HG03159 (cell line): ENCODE data around the gene RNF5.
A peak's percentile ranks its signal among the peaks of the same experiment; 100 is the strongest.
"Not testable (repeated sequence)": the region's sequence is repeated elsewhere in the genome, so short reads cannot be mapped to it uniquely, and the experiment has no call there.

Experiments used
- ATAC-seq: cut with Tn5 transposase; IDR thresholded peaks from one replicate; pipeline ENCODE4 v1.9.1; 2021; ENCODE audit warnings: mild to moderate bottlenecking, moderate library complexity; ENCODE audit not compliant: unreplicated experiment

The RNF5 gene, protein sequence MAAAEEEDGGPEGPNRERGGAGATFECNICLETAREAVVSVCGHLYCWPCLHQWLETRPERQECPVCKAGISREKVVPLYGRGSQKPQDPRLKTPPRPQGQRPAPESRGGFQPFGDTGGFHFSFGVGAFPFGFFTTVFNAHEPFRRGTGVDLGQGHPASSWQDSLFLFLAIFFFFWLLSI

GRCh38 chr6:32177788-32178546 is at the start of gene RNF5:
Gene RNF5, plus strand, starts transcription at chr6:32178405. Its CDS starts 107 bp downstream, at chr6:32178512.
- ATAC-seq: peak; percentile 75

DNA sequence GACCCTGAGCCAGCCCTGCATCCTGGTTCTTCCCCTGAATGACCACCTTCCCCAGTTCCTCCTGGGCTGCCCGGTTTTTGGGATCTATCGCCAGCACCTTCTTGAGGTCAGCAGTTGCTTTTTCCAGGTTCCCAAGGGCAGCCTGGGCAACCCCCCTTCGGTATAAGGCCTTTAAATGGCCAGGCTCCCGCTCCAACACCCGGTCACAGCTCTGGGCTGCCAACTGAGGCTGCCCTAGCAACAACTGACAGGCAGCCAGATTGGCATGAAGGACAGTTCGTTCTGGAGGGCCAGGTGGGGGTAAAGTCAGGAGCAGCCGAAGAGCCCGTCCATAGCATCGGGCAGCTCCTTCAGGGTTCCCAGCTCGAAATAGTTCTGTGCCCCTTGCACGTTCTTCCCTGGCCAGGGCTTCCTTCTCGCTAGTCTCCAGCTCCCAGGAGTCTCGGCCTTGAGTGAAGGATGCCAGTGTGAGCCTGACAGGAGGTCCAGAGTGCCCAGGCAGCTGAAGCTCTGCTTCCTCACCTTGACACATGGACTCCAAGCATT is 49.4 kb upstream of the RNF5 start:
- ATAC-seq: no peak

- ATAC-seq: no peak
Measured at GRCh38 chr6:32129297-32130088, 48.7 kb upstream of the RNF5 start.

DNA sequence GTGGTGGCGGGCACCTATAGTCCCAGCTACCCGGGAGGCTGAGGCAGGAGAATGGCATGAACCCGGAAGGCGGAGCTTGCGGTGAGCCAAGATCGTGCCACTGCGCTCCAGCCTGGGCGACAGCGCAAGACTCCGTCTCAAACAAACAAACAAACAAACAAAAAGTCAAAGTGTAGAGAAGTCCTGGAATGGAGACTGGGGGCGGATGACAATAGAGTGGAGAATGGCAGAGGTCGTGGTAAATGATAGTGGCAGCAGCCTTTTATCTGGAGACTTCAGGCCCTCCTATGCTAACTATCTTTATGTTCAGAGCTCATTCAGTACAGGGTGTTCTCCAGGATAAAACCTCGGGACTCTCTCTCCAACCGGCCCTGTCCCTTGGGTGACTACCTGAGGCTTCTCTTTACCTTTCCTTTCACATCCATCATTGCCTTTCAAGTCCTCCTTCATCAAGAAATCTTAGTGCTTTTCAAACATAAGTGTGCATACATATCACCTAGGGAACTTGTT is 46.7 kb upstream of the RNF5 start:
- no peak for ATAC-seq

DNA sequence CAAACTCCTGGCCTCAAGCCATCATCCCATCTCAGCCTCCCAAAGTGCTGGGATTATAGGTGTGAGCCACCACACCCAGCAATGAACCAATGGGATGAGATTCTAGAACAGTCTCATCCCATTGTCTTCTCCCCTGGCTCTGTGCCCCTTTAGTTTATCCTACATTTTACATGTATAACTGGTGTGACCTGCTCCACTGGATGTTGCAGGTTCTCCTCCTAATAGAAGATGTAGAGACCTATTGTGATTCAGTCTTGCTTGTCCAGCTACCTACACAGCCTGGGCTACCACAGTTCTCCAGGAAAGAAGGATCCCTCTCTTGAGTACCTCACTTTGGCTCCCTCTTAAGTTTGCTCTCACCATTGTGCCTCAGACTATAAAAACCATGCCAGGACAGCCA is 46.1 kb upstream of the RNF5 start:
- no peak for ATAC-seq

GRCh38 chr6:32133786-32134185 is 44.4 kb upstream of the RNF5 start:
- no peak for ATAC-seq

DNA sequence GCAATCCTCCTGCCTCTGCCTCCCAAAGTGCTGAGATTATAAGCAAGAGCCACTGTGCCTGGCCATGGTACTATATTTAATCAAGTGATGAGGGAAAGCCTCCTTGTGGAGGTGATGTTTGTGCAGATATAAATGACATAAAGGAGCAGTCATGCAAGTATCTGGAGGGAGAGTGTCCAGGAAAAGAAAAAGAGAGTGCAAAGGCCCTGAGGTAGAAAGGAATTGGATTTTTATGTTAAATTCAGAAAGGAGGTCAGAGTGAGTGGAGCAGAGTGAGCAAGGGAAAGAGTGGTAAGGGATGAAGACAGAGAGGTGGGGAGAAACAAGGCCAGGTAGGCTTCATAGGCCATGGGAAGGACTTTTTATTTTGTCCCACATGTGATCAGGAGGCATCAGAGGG is 40.8 kb upstream of the RNF5 start:
- ATAC-seq: no peak

DNA sequence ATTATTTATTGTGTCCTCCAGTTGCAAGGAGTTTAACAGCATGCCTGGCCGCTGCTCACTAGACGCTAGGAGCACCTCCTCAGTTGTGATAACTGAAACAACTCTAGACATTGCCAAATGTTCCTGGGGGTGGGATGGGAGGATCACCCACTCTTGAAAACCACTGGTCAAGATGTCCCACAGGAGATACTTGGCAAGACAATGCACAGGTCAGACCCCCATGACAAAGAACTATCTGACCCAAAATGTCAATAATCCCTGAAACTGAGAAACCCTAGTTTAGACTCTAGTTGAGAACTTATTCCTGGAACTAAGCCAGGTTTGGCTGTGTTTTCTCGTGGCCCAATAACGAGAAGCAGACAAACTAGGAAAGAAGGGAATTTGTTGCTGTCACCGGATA is 38.6 kb upstream of the RNF5 start:
- no peak for ATAC-seq

GRCh38 chr6:32140420-32141046 is 37.7 kb upstream of the RNF5 start:
- no peak for ATAC-seq

DNA sequence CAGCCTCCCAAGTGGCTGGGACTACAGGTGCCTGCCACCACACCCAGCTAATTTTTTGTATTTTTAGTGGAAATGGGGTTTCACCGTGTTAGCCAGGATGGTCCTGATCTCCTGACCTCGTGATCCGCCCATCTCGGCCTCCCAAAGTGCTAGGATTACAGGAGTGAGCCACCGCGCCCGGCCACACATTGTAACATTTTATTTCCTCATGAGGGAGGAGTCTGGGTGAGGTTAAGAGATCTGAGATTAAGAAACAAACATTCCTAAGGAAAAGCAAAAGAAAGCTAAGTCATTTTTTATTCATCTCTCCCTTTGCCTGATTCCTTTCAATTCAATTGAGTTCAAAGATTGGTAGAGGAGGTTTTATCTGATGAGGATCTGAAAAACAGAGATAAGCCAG is 34.0 kb upstream of the RNF5 start:
- ATAC-seq: not testable (repeated sequence)

GRCh38 chr6:32146287-32146686 is 31.9 kb upstream of the RNF5 start:
- ATAC-seq: no peak

DNA sequence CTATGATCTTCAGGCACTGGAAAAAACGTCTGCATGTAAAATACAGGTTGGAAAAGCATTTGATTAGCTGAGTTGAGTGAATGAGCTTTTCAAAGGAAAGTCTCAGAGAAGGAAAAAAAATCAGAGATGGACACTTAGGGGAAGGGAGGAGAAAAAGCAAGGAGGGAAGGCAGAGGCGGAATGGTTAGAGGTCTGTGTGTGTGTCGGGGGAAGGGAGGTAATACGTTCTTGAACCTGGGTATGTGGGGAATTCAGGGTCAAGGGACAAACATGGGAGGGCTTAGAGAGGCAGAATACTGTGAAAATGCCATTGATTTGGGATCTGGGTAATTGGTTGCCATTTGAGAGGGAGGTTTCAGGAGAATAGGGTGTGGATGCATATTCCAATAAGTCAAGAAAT is 31.5 kb upstream of the RNF5 start:
- no peak for ATAC-seq

DNA sequence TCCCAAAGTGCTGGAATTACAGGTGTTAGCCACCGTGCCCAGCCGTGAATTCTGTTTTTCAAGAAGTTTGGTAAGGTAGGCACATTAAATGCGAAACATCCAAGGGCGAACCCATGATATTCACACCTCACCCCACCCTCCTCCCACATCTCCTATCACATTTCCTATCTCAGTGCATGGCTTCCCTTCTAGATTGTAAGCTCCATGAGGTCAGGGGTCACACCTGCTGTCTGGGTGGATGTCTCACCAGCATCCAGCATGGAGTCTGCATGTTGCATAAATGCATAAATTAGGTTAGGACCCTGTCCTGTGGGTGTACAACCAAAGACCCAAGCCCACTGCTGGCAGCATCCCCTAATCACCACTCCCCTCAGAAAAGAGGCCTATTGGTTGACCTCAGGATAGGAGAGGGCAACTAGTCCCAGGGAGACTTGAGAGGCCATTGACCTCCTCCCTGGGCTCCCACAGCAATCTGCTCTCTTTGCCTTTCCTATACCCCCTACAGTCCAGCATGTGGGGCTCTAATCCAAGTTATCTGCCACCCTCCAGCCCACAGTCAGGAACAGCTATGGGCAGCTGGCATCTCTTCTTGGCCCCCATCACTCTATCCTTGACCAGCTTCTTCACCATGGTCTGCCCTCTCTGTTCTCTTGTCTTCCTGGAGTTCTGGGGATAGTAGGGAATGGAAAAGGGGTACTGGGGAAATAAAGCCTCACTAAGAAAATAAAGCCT is 30.6 kb upstream of the RNF5 start:
- no peak for ATAC-seq

- no peak for ATAC-seq
Measured at GRCh38 chr6:32148289-32149091, 29.7 kb upstream of the RNF5 start.

- no peak for ATAC-seq
Measured at GRCh38 chr6:32149092-32149755, 29.0 kb upstream of the RNF5 start.

GRCh38 chr6:32149932-32150870 is 28.0 kb upstream of the RNF5 start:
- no peak for ATAC-seq

DNA sequence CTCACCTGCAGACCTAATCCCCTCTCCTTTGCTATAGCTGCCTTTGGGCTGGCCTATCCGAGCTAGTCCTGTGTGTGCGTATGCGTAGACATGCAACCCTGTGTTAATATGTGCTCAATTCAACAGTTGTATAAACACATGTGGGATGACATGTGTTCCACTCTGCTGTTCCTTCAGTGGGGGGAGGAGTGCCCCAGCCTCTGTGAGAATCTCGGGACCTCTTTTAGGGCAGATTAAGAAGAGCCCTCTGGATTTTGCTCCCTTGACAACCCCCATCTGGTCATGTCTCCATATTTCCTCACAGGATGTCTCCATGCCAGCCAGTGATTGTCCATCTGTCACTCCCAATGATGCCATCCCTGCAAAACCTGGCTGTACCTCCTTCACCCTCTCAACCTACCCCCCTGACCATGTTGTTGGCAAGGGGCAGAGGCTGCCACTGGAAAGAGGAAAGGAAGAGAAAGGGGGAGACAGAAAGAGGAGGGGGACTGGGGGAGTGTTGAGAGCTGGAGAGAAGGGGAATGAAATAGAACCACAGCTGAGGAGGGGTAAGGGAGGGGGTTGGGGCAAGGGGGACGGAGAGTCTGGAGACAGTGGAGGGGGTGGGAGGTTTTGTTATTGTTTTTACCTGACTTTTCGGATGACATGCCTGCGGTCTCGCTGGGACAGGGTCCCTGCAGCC is 26.9 kb upstream of the RNF5 start:
- ATAC-seq: no peak
